Caco-2 (cell line): ENCODE measurements around the gene ZCCHC7. TPM values are rescaled to one million over a fixed set of nuclear protein-coding genes. Genes with fewer than 3 reads are reported as not detected.

ENCODE experiments used
- BruUV-seq: library from RNA; stranded (reverse); fragments of 400-500 nt; replicated peaks from 2 replicates; lab custom pipeline; 2021; lab: Mats Ljungman, UMichigan
- CTCF ChIA-PET: fragments of 300-600 bp; sonication (Branson Sonifier 250); formaldehyde crosslinking; loops from one replicate; lab custom pipeline; 2022; ENCODE audit warnings: antibody characterized with exemption; lab: Charles Lee
- POLR2A ChIA-PET: fragments of 300-600 bp; sonication (Branson Sonifier 250); formaldehyde crosslinking; loops from one replicate; lab custom pipeline; 2022; ENCODE audit warnings: antibody characterized with exemption; lab: Charles Lee
- DNase-seq, 2 experiments: peaks; one replicate each; pipeline versions ENCODE4 v3.0.0 to v3.0.0-alpha.2; 2020 to 2022
- H3K27me3 ChIP-seq: replicated peaks from 2 replicates; pipeline ENCODE4 v1.6.0; 2011; ENCODE audit warnings: low read length; ENCODE audit not compliant: control insufficient read depth, insufficient read depth
- H3K36me3 ChIP-seq: 2 replicates; pipeline ENCODE4 v1.5.1; 2011; ENCODE audit warnings: low read length; ENCODE audit not compliant: control insufficient read depth, insufficient read depth
- H3K4me1 ChIP-seq: fragments of 250-450 bp; sonication (Bioruptor Pico); 2 replicates; pipeline ENCODE4 v1.5.1; 2020; ENCODE audit warnings: mild to moderate bottlenecking
- H3K4me3 ChIP-seq: 2 replicates; pipeline ENCODE4 v1.5.1; 2011; ENCODE audit warnings: low read depth, mild to moderate bottlenecking, control low read depth, low read length
- H3K9me3 ChIP-seq: fragments of 250-450 bp; sonication (Bioruptor Pico); 2 replicates; pipeline ENCODE4 v1.5.1; 2020; ENCODE audit warnings: mild to moderate bottlenecking, moderate library complexity
- H3K27ac Mint-ChIP-seq: one replicate; pipeline ENCODE4 v1.8.0; 2022; ENCODE audit warnings: mixed read lengths; ENCODE audit not compliant: unreplicated experiment
- H3K27me3 Mint-ChIP-seq: one replicate; pipeline ENCODE4 v1.8.0; 2022; ENCODE audit warnings: mixed read lengths; ENCODE audit not compliant: insufficient read depth, unreplicated experiment
- H3K36me3 Mint-ChIP-seq: one replicate; pipeline ENCODE4 v1.8.0; 2022; ENCODE audit warnings: mild to moderate bottlenecking, mixed read lengths; ENCODE audit not compliant: insufficient read depth, unreplicated experiment
- H3K4me1 Mint-ChIP-seq: one replicate; pipeline ENCODE4 v1.8.0; 2022; ENCODE audit warnings: low read depth, mixed read lengths; ENCODE audit not compliant: unreplicated experiment
- H3K4me3 Mint-ChIP-seq: one replicate; pipeline ENCODE4 v1.8.0; 2022; ENCODE audit warnings: mild to moderate bottlenecking, moderate library complexity, mixed read lengths; ENCODE audit not compliant: unreplicated experiment
- H3K9me3 Mint-ChIP-seq: one replicate; pipeline ENCODE4 v1.8.0; 2022; ENCODE audit warnings: mixed read lengths; ENCODE audit not compliant: unreplicated experiment
- intact Hi-C: fragments of 100-400 bp; cut with micrococcal nuclease; formaldehyde crosslinking; loops from one replicate; pipeline ENCODE4 v1.10.0; 2022; ENCODE audit not compliant: unreplicated experiment
- total RNA-seq: library from RNA; stranded (reverse); gene quantifications from 2 replicates; pipeline ENCODE4 v1.2.3, GENCODE V29; 2022
- TF ChIP-seq, protein P1 (sequence below), 2 experiments: fragments of 200-600 bp in 1 of 2; IDR thresholded peaks; 1 replicate in 1 of 2; 2 replicates in 1 of 2; pipeline versions ENCODE4 v1.5.1 to v1.8.0; 2011 to 2022; ENCODE audit warnings: antibody characterized with exemption in 1 of 2, control low read depth in 1 of 2, inconsistent platforms in 1 of 2, low read depth in 1 of 2, low read length in 1 of 2, mild to moderate bottlenecking in 1 of 2, moderate library complexity in 1 of 2; ENCODE audit not compliant: insufficient read depth in 1 of 2, severe bottlenecking in 1 of 2, unreplicated experiment in 1 of 2

Gene ZCCHC7
- total RNA-seq, 1 experiment from 2014 or later = 22.0 TPM

DNA sequence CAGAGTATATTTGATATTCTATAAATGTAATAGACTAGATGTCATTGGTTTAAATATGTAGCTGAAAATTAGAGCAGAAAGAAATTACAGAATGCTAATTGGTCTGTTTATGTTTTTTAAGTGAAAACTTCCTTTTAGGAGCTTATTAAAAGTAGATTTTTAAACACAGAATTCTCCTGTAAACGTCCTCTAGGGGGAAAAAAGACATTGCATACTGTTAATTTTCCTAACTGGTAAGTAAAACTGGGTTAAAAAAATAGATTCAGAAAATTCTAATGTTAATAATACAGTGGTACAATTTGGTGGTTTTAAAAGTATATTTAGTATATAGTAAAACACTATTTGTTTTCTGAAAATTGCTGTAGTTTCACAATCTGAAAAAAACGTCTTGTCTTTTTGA, 59.8 kb downstream of the ZCCHC7 start:
- intact Hi-C loops = no loop called here
- H3K36me3 Mint-ChIP-seq = no peaks in the 10 kb centered on the region
- no peaks in the 10 kb centered on the region for H3K9me3 Mint-ChIP-seq
- TF ChIP-seq, protein P1, sequence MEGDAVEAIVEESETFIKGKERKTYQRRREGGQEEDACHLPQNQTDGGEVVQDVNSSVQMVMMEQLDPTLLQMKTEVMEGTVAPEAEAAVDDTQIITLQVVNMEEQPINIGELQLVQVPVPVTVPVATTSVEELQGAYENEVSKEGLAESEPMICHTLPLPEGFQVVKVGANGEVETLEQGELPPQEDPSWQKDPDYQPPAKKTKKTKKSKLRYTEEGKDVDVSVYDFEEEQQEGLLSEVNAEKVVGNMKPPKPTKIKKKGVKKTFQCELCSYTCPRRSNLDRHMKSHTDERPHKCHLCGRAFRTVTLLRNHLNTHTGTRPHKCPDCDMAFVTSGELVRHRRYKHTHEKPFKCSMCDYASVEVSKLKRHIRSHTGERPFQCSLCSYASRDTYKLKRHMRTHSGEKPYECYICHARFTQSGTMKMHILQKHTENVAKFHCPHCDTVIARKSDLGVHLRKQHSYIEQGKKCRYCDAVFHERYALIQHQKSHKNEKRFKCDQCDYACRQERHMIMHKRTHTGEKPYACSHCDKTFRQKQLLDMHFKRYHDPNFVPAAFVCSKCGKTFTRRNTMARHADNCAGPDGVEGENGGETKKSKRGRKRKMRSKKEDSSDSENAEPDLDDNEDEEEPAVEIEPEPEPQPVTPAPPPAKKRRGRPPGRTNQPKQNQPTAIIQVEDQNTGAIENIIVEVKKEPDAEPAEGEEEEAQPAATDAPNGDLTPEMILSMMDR (IDR thresholded peaks at IDR 0.05; ENCODE audit: insufficient read depth in 1 of 2, low read depth in 1 of 2, low read length in 1 of 2, severe bottlenecking in 1 of 2, unreplicated experiment in 1 of 2) = no peak
- DNase-seq = no peak
- H3K27me3 Mint-ChIP-seq = no peaks in the 10 kb centered on the region
- BruUV-seq = no TSS peak
- Histone ChIP-seq H3K27me3 (no peaks in the 10 kb centered on the region), H3K36me3 (no peaks in the 10 kb centered on the region), H3K4me1 (no peaks in the 10 kb centered on the region; the same call in 1 of the 2 replicates), H3K4me3 (no peak overlapping the region), H3K9me3 (no peaks in the 10 kb centered on the region)
- CTCF ChIA-PET = no interaction called here
- no peak overlapping the region for H3K4me3 Mint-ChIP-seq
- peaks cover 6% of the 10 kb centered on the region for H3K4me1 Mint-ChIP-seq
- H3K27ac Mint-ChIP-seq = no peak overlapping the region
- POLR2A ChIA-PET = no interaction called here

DNA sequence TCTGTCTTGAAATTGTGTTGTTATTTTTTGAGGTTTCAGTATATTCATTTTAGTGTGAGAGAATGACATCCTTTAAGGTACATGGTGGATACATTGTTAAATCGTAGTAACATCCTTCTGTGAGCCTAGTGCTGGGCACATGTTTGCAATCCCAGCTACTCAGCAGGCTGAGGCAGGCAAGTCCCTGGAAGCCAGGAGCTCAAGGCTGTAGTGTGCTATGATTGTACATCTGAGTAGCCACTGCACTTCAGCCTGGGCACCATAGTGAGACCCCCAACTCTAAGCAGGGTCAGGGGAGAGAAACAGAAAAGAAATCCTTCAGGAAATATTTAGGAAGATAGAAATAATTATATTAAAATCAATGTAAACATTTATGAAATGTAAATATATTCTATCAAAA, 62.3 kb downstream of the ZCCHC7 start:
- Histone ChIP-seq H3K36me3 (no peaks in the 10 kb centered on the region), H3K27me3 (no peaks in the 10 kb centered on the region), H3K9me3 (no peaks in the 10 kb centered on the region), H3K4me1 (no peaks in the 10 kb centered on the region; the same call in 1 of the 2 replicates), H3K4me3 (no peak overlapping the region)
- no TSS peak for BruUV-seq
- Mint-ChIP-seq H3K27ac (no peak overlapping the region), H3K9me3 (no peaks in the 10 kb centered on the region), H3K27me3 (no peaks in the 10 kb centered on the region), H3K4me1 (peaks cover 6% of the 10 kb centered on the region), H3K4me3 (no peak overlapping the region), H3K36me3 (no peaks in the 10 kb centered on the region)
- TF ChIP-seq, protein P1 (IDR thresholded peaks at IDR 0.05; ENCODE audit: insufficient read depth in 1 of 2, low read depth in 1 of 2, low read length in 1 of 2, severe bottlenecking in 1 of 2, unreplicated experiment in 1 of 2) = no peak
- ChIA-PET CTCF (no interaction called here), POLR2A (no interaction called here)
- DNase-seq = no peak
- intact Hi-C loops = no loop called here

DNA sequence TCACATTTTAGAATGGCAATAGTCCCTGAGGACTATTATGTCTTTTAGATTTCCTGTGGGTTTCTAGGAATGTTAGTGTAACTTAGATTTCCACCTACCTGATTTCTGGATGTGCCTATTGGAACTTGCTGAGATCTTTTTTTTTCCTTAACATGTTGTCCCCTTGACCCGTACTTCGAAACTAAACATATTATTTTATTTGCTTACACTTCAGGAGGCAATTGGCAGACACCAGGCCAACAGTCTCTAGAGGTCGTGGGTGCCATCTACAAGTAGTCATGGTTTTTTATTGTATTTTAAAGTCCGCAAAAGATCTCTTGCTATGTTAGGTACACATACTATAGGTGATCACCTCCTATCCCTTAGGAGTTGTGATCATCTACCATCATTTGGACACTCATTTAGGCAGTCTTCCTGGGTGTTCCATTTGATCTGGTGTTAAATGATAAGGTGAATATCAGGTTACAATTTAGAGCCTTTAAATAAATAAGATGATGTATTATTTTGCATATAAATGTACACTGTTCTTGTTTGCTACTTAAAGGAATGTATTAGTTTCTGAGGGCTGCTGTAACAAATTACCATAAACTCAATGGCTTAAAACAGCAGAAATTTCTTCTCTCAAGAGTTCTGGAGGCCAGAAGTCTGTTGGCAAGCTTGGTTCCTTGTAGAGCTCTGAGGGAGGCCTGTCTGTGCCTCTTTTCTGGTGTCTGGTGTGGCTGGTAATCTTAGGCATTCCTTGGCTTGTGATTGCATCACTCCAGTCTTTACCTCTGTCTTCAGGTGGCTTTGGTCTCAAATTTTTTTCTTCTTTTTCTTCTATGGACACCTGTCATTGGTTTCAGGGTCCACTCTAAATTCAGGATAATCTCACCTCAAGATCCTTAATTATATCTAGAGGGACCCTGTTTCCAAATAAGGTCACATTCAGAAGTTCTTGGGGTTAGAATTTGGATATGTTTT, 64.8 kb downstream of the ZCCHC7 start:
- H3K27ac Mint-ChIP-seq = no peak overlapping the region
- no peak overlapping the region for H3K4me3 Mint-ChIP-seq
- TF ChIP-seq, protein P1 (IDR thresholded peaks at IDR 0.05; ENCODE audit: insufficient read depth in 1 of 2, low read depth in 1 of 2, low read length in 1 of 2, severe bottlenecking in 1 of 2, unreplicated experiment in 1 of 2) = no peak
- no peaks in the 10 kb centered on the region for H3K36me3 ChIP-seq
- H3K9me3 Mint-ChIP-seq = no peaks in the 10 kb centered on the region
- H3K36me3 Mint-ChIP-seq = peaks cover 10% of the 10 kb centered on the region
- H3K27me3 ChIP-seq = no peaks in the 10 kb centered on the region
- intact Hi-C loops = no loop called here
- no peak for DNase-seq
- no peaks in the 10 kb centered on the region; the same call in 1 of the 2 replicates for H3K4me1 ChIP-seq
- no peaks in the 10 kb centered on the region for H3K27me3 Mint-ChIP-seq
- no peak overlapping the region for H3K4me3 ChIP-seq
- CTCF ChIA-PET = no interaction called here
- no peaks in the 10 kb centered on the region for H3K9me3 ChIP-seq
- H3K4me1 Mint-ChIP-seq = peaks cover 6% of the 10 kb centered on the region
- POLR2A ChIA-PET = no interaction called here
- BruUV-seq = no TSS peak
